Tibial nerve (tissue), 4 donors: ENCODE results near the gene RAD23A. TPM values are rescaled to one million over a fixed set of nuclear protein-coding genes. Genes with fewer than 3 reads are reported as not detected.

Source experiments
- DNase-seq, 2 donors: peaks; one replicate each; pipeline ENCODE4 v3.0.0-alpha.2; 2019; ENCODE audit warnings: low spot score in 2 of 2
- H3K27ac ChIP-seq, 4 donors: fragments of 200-600 bp; sonication (generic) in 3 of 4; one replicate each; pipeline ENCODE4 v1.5.1; 2017 to 2019; ENCODE audit warnings: mild to moderate bottlenecking in 1 of 4
- H3K27me3 ChIP-seq, 2 donors: fragments of 200-600 bp; sonication (generic) in 1 of 2; one replicate each; pipeline versions ENCODE4 v1.5.1 to v1.6.0; 2017 to 2019
- H3K36me3 ChIP-seq, 3 donors: fragments of 200-600 bp; sonication (generic); one replicate each; pipeline ENCODE4 v1.5.1; 2018 to 2019
- H3K4me1 ChIP-seq, 4 donors: fragments of 200-600 bp; sonication (generic) in 3 of 4; one replicate each; pipeline ENCODE4 v1.5.1; 2017 to 2019
- H3K4me3 ChIP-seq, 4 donors: fragments of 200-600 bp; sonication (generic) in 3 of 4; one replicate each; pipeline ENCODE4 v1.5.1; 2017 to 2019; ENCODE audit warnings: mild to moderate bottlenecking in 1 of 4, moderate library complexity in 1 of 4
- H3K9me3 ChIP-seq, 4 donors: fragments of 200-600 bp; sonication (generic) in 3 of 4; one replicate each; pipeline ENCODE4 v1.5.1; 2017 to 2019
- EP300 ChIP-seq, 2 donors: sonication (generic); formaldehyde crosslinking; IDR thresholded peaks; one replicate each; pipeline ENCODE4 v1.6.1; 2017; ENCODE audit warnings: antibody characterized with exemption in 2 of 2, mild to moderate bottlenecking in 1 of 2
- POLR2A ChIP-seq, 2 donors: fragments of 450-650 bp; IDR thresholded peaks; one replicate each; pipeline ENCODE4 v1.6.1; 2017; ENCODE audit warnings: antibody characterized with exemption in 2 of 2, mild to moderate bottlenecking in 2 of 2, moderate library complexity in 2 of 2
- WGBS, 2 donors: methylation state at CpG; one replicate each; pipeline ENCODE4 v1.1.5; 2018; 5-methylcytosine and 5-hydroxymethylcytosine counted together
- total RNA-seq, 4 donors: library from RNA; depleted of rRNA; stranded (reverse); fragments of >200 nt; gene quantifications; one replicate each; pipeline ENCODE4 v1.1.0, GENCODE V29; 2016
- TF ChIP-seq, protein P1 (sequence below), 5 experiments: fragments of 200-600 bp in 3 of 5; fragments of 450-650 bp in 2 of 5; sonication (generic) in 3 of 5; IDR thresholded peaks; one replicate each; pipeline ENCODE4 v1.5.1; 2016 to 2019; ENCODE audit warnings: antibody characterized with exemption in 5 of 5, mild to moderate bottlenecking in 3 of 5, moderate library complexity in 2 of 5

The RAD23A gene
- 100 to 1,000 TPM in 3 of 4 donors, 10 to 100 TPM in 1; 89.2 to 111 (median 108) TPM for total RNA-seq

DNA sequence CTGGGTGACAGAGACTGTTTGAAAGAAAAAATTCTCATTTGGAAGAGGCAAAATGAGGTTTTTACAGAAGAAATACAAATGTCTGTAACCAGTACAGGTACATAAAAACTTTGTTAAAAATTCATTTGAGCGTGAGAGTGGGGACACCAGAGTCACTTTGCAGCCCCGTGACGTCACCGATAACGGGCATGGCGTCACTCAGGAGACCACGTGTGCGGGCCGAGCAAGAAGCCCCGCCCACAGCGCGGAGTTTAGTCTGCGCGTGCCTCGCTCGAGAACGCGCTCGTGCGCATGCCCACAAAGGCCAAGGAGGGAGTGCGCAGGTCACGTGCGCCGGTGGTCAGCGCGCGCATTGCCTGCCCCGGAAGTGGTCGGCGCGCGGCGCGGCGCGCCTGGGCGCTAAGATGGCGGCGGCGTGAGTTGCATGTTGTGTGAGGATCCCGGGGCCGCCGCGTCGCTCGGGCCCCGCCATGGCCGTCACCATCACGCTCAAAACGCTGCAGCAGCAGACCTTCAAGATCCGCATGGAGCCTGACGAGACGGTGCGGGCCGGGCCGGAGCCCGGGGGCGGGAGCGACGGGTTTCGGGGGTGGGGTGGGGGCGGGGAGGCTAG, at the start of gene RAD23A:
Gene RAD23A (plus strand): TSS at position 384 of the 613 bp plus-strand sequence. CDS start 87 bp downstream, at position 471.
- Histone ChIP-seq H3K36me3 (peaks cover 2 to 76% (median 57%) of the 10 kb centered on the region in 3 donors), H3K27ac (peak within 1 kb of the TSS; percentile 82 to 98 (median 96)), H3K4me1 (peaks cover 0 to 61% (median 16%) of the 10 kb centered on the region in 4 donors), H3K9me3 (no peaks in the 10 kb centered on the region), H3K4me3 (peak within 1 kb of the TSS; percentile 72 to 99 (median 94)), H3K27me3 (no peaks in the 10 kb centered on the region)
- TF ChIP-seq, protein P1, sequence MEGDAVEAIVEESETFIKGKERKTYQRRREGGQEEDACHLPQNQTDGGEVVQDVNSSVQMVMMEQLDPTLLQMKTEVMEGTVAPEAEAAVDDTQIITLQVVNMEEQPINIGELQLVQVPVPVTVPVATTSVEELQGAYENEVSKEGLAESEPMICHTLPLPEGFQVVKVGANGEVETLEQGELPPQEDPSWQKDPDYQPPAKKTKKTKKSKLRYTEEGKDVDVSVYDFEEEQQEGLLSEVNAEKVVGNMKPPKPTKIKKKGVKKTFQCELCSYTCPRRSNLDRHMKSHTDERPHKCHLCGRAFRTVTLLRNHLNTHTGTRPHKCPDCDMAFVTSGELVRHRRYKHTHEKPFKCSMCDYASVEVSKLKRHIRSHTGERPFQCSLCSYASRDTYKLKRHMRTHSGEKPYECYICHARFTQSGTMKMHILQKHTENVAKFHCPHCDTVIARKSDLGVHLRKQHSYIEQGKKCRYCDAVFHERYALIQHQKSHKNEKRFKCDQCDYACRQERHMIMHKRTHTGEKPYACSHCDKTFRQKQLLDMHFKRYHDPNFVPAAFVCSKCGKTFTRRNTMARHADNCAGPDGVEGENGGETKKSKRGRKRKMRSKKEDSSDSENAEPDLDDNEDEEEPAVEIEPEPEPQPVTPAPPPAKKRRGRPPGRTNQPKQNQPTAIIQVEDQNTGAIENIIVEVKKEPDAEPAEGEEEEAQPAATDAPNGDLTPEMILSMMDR (IDR thresholded peaks at IDR 0.05) = peak in 2 of 5 experiments; percentile 26 to 58
- TF ChIP-seq EP300 (IDR thresholded peaks at IDR 0.05) (peak; percentile 84 to 98), POLR2A (IDR thresholded peaks at IDR 0.05) (peak; percentile 88 to 89)
- WGBS, 2 donors = 1 to 3% methylated on average over 15 to 56 of the region's 62 CpGs
- DNase-seq = peak; percentile 95 to 96

GRCh38 chr19:12896460-12896859, 49.2 kb upstream of the RAD23A start:
- no peak for DNase-seq

GRCh38 chr19:12899891-12900518, 45.7 kb upstream of the RAD23A start:
- TF ChIP-seq EP300 (IDR thresholded peaks at IDR 0.05) (no peak), POLR2A (IDR thresholded peaks at IDR 0.05) (no peak)
- TF ChIP-seq, protein P1 (IDR thresholded peaks at IDR 0.05) = no peak
- H3K9me3 ChIP-seq = no peaks in the 10 kb centered on the region
- H3K27ac ChIP-seq = no peak overlapping the region
- H3K36me3 ChIP-seq = peaks cover 0 to 88% (median 13%) of the 10 kb centered on the region in 3 donors
- H3K4me1 ChIP-seq = no peaks in the 10 kb centered on the region
- 84 to 90% methylated on average over 9 to 10 of the region's 10 CpGs for WGBS, 2 donors
- no peak for DNase-seq
- no peaks in the 10 kb centered on the region for H3K27me3 ChIP-seq
- H3K4me3 ChIP-seq = no peak overlapping the region

More at GRCh38 chr19:12896460-12896859, 49.2 kb upstream of the RAD23A start:
- WGBS, 2 donors = 93 to 98% methylated on average over 15 of the region's 17 CpGs
- Histone ChIP-seq H3K27me3 (no peaks in the 10 kb centered on the region), H3K4me3 (no peak overlapping the region), H3K9me3 (no peaks in the 10 kb centered on the region), H3K27ac (no peak overlapping the region), H3K36me3 (peaks cover 0 to 83% (median 17%) of the 10 kb centered on the region in 3 donors), H3K4me1 (peaks cover 0 to 19% (median 11%) of the 10 kb centered on the region in 4 donors)
- TF ChIP-seq, protein P1 (IDR thresholded peaks at IDR 0.05) = no peak
- TF ChIP-seq POLR2A (IDR thresholded peaks at IDR 0.05) (no peak), EP300 (IDR thresholded peaks at IDR 0.05) (no peak)

DNA sequence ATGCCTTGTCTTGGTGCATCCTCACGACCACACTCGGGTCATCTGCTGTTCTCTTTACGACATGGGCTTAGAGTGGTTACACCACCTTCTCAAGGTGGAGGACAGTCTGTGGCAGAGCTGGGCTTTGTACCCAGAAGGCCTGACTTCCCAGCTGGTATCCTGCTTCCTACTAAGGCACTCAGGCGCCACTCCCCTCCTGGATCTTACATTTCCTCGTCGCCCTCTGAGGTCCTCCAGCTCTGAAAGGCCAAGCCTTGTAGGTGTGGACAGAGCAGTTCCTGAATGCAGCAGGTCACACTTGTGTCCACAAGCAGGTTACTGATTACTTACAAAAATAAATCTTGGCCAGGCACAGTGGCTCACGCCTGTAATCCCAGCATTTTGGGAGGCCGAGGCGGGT, 38.5 kb upstream of the RAD23A start:
- Histone ChIP-seq H3K4me1 (peaks cover 0 to 5% (median under 1%) of the 10 kb centered on the region in 4 donors), H3K36me3 (peaks cover 0 to 27% (median 4%) of the 10 kb centered on the region in 3 donors), H3K4me3 (no peak overlapping the region), H3K27ac (no peak overlapping the region), H3K9me3 (no peaks in the 10 kb centered on the region), H3K27me3 (no peaks in the 10 kb centered on the region)
- no peak for TF ChIP-seq EP300 (IDR thresholded peaks at IDR 0.05)
- TF ChIP-seq, protein P1 (IDR thresholded peaks at IDR 0.05) = no peak
- TF ChIP-seq POLR2A (IDR thresholded peaks at IDR 0.05) = no peak
- no peak for DNase-seq
- 80 to 86% methylated on average over 9 of the region's 9 CpGs for WGBS, 2 donors

- no peaks in the 10 kb centered on the region for H3K27me3 ChIP-seq
- H3K9me3 ChIP-seq = no peaks in the 10 kb centered on the region
- H3K4me3 ChIP-seq = peak overlapping the region in 2 of 4 donors; percentile 7 to 25
- no peak for DNase-seq
- H3K4me1 ChIP-seq = peaks cover 0 to 25% (median 16%) of the 10 kb centered on the region in 4 donors
- H3K36me3 ChIP-seq = no peaks in the 10 kb centered on the region
- TF ChIP-seq EP300 (IDR thresholded peaks at IDR 0.05) (no peak), POLR2A (IDR thresholded peaks at IDR 0.05) (no peak)
- TF ChIP-seq, protein P1 (IDR thresholded peaks at IDR 0.05) = no peak
- WGBS, 2 donors = 26 to 35% methylated on average over 4 of the region's 4 CpGs
- peak overlapping the region; percentile 30 to 86 (median 78) for H3K27ac ChIP-seq
Measured at GRCh38 chr19:12912571-12912970, 33.1 kb upstream of the RAD23A start.
